Measurements from ENCODE around the gene OR6B3. TPM values are rescaled to one million over a fixed set of nuclear protein-coding genes. Genes with fewer than 3 reads are reported as not detected.

Gene OR6B3
- total RNA-seq: not detected
- long read RNA-seq, donor 1: 0 reads
- long read RNA-seq, donor 2: 0 reads

GRCh38 chr2:240053173-240054155 lies at the start of gene OR6B3:
Gene OR6B3 (minus strand): TSS chr2:240053521.
- intact Hi-C loops (cut with DNase I): loop anchor here in 1 of 2 donors (2.0 kb wide), 1 partner anchor 69 kb away; no protein-coding TSS in a partner anchor
- no peak for DNase-seq (ENCODE audit: low spot score)

- intact Hi-C loops (cut with DNase I): no loop called here
- no peak for DNase-seq (ENCODE audit: low spot score)
Observed at GRCh38 chr2:240098349-240098748, 45.0 kb upstream of the OR6B3 start.

GRCh38 chr2:240095556-240096523 lies 42.5 kb upstream of the OR6B3 start:
- DNase-seq (ENCODE audit: low spot score): no peak
- intact Hi-C loops (cut with DNase I): no loop called here

- DNase-seq (ENCODE audit: low spot score): no peak
- intact Hi-C loops (cut with DNase I): no loop called here
Observed at GRCh38 chr2:240089306-240089705, 36.0 kb upstream of the OR6B3 start.

- no peak for DNase-seq (ENCODE audit: low spot score)
- intact Hi-C loops (cut with DNase I): no loop called here
Observed at GRCh38 chr2:240086563-240086962, 33.2 kb upstream of the OR6B3 start.

- no peak for DNase-seq (ENCODE audit: low spot score)
- intact Hi-C loops (cut with DNase I): no loop called here
Observed at GRCh38 chr2:240078631-240079030, 25.3 kb upstream of the OR6B3 start.

- intact Hi-C loops (cut with DNase I): no loop called here
Observed at GRCh38 chr2:240077442-240077841, 24.1 kb upstream of the OR6B3 start.

GRCh38 chr2:240074545-240074944 lies 21.2 kb upstream of the OR6B3 start:
- DNase-seq (ENCODE audit: low spot score): no peak
- intact Hi-C loops (cut with DNase I): no loop called here

More at GRCh38 chr2:240077442-240077841, 24.1 kb upstream of the OR6B3 start:
- no peak for DNase-seq (ENCODE audit: low spot score)

- no peak for DNase-seq (ENCODE audit: low spot score)
- intact Hi-C loops (cut with DNase I): no loop called here
Observed at GRCh38 chr2:240070907-240071306, 17.6 kb upstream of the OR6B3 start.

- DNase-seq (ENCODE audit: low spot score): no peak
- intact Hi-C loops (cut with DNase I): no loop called here
Observed at GRCh38 chr2:240069829-240070228, 16.5 kb upstream of the OR6B3 start.

GRCh38 chr2:240068193-240068592 lies 14.9 kb upstream of the OR6B3 start:
- intact Hi-C loops (cut with DNase I): no loop called here

GRCh38 chr2:240066489-240066888 lies 13.2 kb upstream of the OR6B3 start:
- intact Hi-C loops (cut with DNase I): no loop called here
- no peak for DNase-seq (ENCODE audit: low spot score)

More at GRCh38 chr2:240068193-240068592, 14.9 kb upstream of the OR6B3 start:
- no peak for DNase-seq (ENCODE audit: low spot score)

GRCh38 chr2:240064898-240065297 lies 11.6 kb upstream of the OR6B3 start:
- no peak for DNase-seq (ENCODE audit: low spot score)
- intact Hi-C loops (cut with DNase I): no loop called here

GRCh38 chr2:240060977-240061591 lies 7.8 kb upstream of the OR6B3 start:
- DNase-seq (ENCODE audit: low spot score): no peak
- intact Hi-C loops (cut with DNase I): loop anchor here in 1 of 2 donors (2.0 kb wide), 1 partner anchor 570 kb away; no protein-coding TSS in a partner anchor

GRCh38 chr2:240056678-240057077 lies 3.4 kb upstream of the OR6B3 start:
- intact Hi-C loops (cut with DNase I): loop anchor here (5.0 kb wide), 2 partner anchors 86 to 91 kb away; partner anchors contain the start of gene OTOS (in 1 of the 2)
- DNase-seq (ENCODE audit: low spot score): no peak

- intact Hi-C loops (cut with DNase I): loop anchor here (2.0 to 5.0 kb wide), 3 partner anchors 71 to 92 kb away; partner anchors contain the start of gene OTOS (in 1 of the 2)
- no peak for DNase-seq (ENCODE audit: low spot score)
Observed at GRCh38 chr2:240055177-240055917, 2.0 kb upstream of the OR6B3 start.

GRCh38 chr2:240052524-240052923 lies 797 bp downstream of the OR6B3 start:
- intact Hi-C loops (cut with DNase I): no loop called here
- DNase-seq (ENCODE audit: low spot score): no peak

- no peak for DNase-seq (ENCODE audit: low spot score)
- intact Hi-C loops (cut with DNase I): no loop called here
Observed at GRCh38 chr2:240051697-240052096, 1.6 kb downstream of the OR6B3 start.

Data from posterior vena cava (tissue), 2 donors.